ENCODE results near the gene THBD. TPM values are rescaled to one million over a fixed set of nuclear protein-coding genes. Genes with fewer than 3 reads are reported as not detected.

Gene THBD
- total RNA-seq, 1 donor from 2014 or later: 326 TPM

DNA sequence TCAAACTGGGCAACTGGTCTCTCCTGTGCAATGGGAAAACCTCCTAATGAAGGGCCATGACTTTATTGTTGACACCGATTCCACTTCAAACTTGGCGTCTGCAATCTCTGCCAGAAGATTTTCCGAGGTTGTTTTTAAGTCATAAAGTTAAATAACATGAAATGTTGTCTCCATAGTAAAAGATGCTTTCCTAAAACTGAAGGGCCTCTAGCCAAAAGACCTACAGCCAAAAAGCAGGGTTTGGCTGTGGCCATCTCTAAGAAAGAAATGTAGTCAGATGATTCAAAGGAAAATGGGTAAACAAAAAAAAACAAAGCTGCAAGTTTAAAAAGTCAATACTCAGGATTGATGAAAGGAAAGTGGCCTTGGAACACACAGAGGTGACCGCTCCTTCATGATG is 22.5 kb upstream of the THBD start:
- Histone ChIP-seq H3K4me1 (no peaks in the 10 kb centered on the region), H3K36me3 (no peaks in the 10 kb centered on the region), H3K27ac (no peak overlapping the region), H3K27me3 (no peaks in the 10 kb centered on the region), H3K4me3 (no peak overlapping the region), H3K9me3 (no peaks in the 10 kb centered on the region)
- intact Hi-C loops (cut with DNase I): no loop called here
- TF ChIP-seq, protein P1, sequence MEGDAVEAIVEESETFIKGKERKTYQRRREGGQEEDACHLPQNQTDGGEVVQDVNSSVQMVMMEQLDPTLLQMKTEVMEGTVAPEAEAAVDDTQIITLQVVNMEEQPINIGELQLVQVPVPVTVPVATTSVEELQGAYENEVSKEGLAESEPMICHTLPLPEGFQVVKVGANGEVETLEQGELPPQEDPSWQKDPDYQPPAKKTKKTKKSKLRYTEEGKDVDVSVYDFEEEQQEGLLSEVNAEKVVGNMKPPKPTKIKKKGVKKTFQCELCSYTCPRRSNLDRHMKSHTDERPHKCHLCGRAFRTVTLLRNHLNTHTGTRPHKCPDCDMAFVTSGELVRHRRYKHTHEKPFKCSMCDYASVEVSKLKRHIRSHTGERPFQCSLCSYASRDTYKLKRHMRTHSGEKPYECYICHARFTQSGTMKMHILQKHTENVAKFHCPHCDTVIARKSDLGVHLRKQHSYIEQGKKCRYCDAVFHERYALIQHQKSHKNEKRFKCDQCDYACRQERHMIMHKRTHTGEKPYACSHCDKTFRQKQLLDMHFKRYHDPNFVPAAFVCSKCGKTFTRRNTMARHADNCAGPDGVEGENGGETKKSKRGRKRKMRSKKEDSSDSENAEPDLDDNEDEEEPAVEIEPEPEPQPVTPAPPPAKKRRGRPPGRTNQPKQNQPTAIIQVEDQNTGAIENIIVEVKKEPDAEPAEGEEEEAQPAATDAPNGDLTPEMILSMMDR (IDR thresholded peaks at IDR 0.05): no peak
- DNase-seq (ENCODE audit: low spot score in 2 of 2): no peak

DNA sequence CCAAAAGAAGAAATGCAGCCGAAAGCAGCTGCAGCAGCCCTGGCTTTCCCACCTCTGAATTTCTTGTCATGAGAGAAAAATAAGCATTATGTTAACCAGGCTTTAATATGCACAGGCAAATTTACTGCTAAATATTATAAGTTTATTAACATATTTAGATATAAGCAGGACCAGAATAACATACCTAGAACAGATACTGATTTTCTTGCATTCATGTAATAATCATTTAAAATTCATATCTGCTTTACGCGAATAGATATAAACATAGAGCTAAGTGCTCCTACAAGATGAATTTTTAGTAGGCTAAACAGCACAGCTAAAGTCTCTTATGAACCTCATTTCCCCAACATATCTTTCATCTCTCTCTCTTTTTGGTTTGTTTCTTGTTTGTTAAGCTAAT is 21.9 kb upstream of the THBD start:
- H3K27ac ChIP-seq: no peak overlapping the region
- TF ChIP-seq, protein P1 (IDR thresholded peaks at IDR 0.05): no peak
- intact Hi-C loops (cut with DNase I): no loop called here

DNA sequence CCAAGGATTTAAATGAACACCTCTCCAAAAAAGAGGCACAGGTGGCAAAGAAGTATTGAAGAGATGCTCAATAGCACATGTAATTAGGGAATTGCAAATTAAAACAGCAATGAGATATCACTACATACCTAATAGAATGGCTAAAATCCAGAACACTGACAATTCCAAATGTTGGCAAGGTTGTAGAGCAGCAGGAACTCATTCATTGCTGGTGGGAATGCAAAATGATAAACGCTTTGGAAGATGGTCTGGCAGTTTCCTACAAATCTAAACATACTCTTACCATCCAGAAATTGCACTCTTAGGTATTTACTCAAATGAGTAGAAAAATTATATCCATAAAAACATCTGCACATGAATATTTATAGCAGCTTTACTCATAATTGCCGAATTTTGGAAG is 19.6 kb upstream of the THBD start:
- Histone ChIP-seq H3K27ac (no peak overlapping the region), H3K4me3 (no peak overlapping the region), H3K9me3 (no peaks in the 10 kb centered on the region), H3K27me3 (no peaks in the 10 kb centered on the region), H3K36me3 (no peaks in the 10 kb centered on the region), H3K4me1 (no peaks in the 10 kb centered on the region)
- intact Hi-C loops (cut with DNase I): no loop called here
- TF ChIP-seq, protein P1 (IDR thresholded peaks at IDR 0.05): no peak
- no peak for DNase-seq (ENCODE audit: low spot score in 2 of 2)

More for the DNA sequence above, 21.9 kb upstream of the THBD start:
- Histone ChIP-seq H3K27me3 (no peaks in the 10 kb centered on the region), H3K4me1 (no peaks in the 10 kb centered on the region), H3K9me3 (no peaks in the 10 kb centered on the region), H3K36me3 (no peaks in the 10 kb centered on the region), H3K4me3 (no peak overlapping the region)
- no peak for DNase-seq (ENCODE audit: low spot score in 2 of 2)

DNA sequence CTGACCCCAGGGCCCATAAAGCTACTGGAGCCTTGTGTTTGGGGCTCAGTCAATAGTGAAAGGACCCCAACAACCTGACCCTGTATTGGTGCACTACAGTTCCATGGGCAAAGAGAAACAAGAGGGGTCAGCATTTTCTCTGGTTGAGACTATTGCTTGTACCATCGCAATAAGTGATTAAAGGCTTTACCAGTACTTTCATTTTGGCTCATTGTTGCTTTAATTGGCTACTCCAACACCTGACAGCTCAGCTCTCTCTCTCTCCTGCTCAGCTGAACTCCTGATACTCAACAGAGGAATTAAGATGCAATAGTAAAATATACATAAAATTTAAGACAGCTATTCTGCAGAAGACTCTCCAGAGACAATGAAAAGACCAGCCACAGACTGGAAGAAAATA is 18.8 kb upstream of the THBD start:
- H3K27ac ChIP-seq: no peak overlapping the region
- no peak for DNase-seq (ENCODE audit: low spot score in 2 of 2)
- intact Hi-C loops (cut with DNase I): no loop called here
- H3K4me3 ChIP-seq: no peak overlapping the region
- peaks cover 0 to 3% of the 10 kb centered on the region in 2 donors for H3K4me1 ChIP-seq
- H3K9me3 ChIP-seq: no peaks in the 10 kb centered on the region
- H3K36me3 ChIP-seq: no peaks in the 10 kb centered on the region
- H3K27me3 ChIP-seq: no peaks in the 10 kb centered on the region
- TF ChIP-seq, protein P1 (IDR thresholded peaks at IDR 0.05): no peak

DNA sequence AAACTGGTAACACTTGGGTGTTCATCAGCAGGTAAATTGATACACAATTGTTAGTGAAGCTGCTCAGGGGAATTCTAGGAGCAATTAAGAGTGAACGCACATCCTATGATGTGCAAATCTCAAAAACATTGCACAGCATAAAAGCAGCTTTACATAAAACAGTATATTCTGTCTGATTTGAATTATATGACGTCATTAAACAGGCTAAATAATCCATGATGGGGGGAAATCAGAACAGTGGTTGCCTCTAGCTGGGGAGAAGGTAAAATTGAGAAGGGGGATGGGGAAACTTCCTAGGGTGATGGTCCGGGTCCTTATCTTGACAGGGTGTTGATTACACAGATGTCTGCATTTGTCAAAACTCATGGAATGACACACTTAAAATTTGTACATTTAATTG is 17.3 kb upstream of the THBD start:
- Histone ChIP-seq H3K27ac (no peak overlapping the region), H3K4me3 (no peak overlapping the region), H3K36me3 (no peaks in the 10 kb centered on the region), H3K9me3 (no peaks in the 10 kb centered on the region), H3K27me3 (no peaks in the 10 kb centered on the region), H3K4me1 (peaks cover 3 to 16% of the 10 kb centered on the region in 2 donors)
- intact Hi-C loops (cut with DNase I): no loop called here
- no peak for DNase-seq (ENCODE audit: low spot score in 2 of 2)
- TF ChIP-seq, protein P1 (IDR thresholded peaks at IDR 0.05): no peak
